ENCODE data around the gene KIF21B. TPM values are rescaled to one million over a fixed set of nuclear protein-coding genes. Genes with fewer than 3 reads are reported as not detected.

Gene KIF21B
- total RNA-seq, 1 donor from 2014 or later, result 10.2 TPM

- Histone ChIP-seq H3K27me3 (no peaks in the 10 kb centered on the region), H3K27ac (no peak overlapping the region), H3K36me3 (no peaks in the 10 kb centered on the region), H3K9me3 (no peaks in the 10 kb centered on the region), H3K4me1 (peaks cover 0 to 11% of the 10 kb centered on the region in 2 donors), H3K4me3 (no peak overlapping the region)
- no peak for DNase-seq (ENCODE audit: low spot score in 2 of 2)
- intact Hi-C loops (cut with DNase I), result no loop called here
- TF ChIP-seq, protein P1, sequence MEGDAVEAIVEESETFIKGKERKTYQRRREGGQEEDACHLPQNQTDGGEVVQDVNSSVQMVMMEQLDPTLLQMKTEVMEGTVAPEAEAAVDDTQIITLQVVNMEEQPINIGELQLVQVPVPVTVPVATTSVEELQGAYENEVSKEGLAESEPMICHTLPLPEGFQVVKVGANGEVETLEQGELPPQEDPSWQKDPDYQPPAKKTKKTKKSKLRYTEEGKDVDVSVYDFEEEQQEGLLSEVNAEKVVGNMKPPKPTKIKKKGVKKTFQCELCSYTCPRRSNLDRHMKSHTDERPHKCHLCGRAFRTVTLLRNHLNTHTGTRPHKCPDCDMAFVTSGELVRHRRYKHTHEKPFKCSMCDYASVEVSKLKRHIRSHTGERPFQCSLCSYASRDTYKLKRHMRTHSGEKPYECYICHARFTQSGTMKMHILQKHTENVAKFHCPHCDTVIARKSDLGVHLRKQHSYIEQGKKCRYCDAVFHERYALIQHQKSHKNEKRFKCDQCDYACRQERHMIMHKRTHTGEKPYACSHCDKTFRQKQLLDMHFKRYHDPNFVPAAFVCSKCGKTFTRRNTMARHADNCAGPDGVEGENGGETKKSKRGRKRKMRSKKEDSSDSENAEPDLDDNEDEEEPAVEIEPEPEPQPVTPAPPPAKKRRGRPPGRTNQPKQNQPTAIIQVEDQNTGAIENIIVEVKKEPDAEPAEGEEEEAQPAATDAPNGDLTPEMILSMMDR (IDR thresholded peaks at IDR 0.05), result no peak
These were observed 29.8 kb upstream of the KIF21B start for GRCh38 chr1:201053155-201053860.

GRCh38 chr1:201051399-201051798 is 27.9 kb upstream of the KIF21B start:
- Histone ChIP-seq H3K36me3 (no peaks in the 10 kb centered on the region), H3K4me3 (no peak overlapping the region), H3K9me3 (no peaks in the 10 kb centered on the region), H3K27me3 (no peaks in the 10 kb centered on the region), H3K27ac (no peak overlapping the region), H3K4me1 (peaks cover 0 to 10% of the 10 kb centered on the region in 2 donors)
- no peak for DNase-seq (ENCODE audit: low spot score in 2 of 2)
- intact Hi-C loops (cut with DNase I), result no loop called here
- TF ChIP-seq, protein P1 (IDR thresholded peaks at IDR 0.05), result no peak

DNA sequence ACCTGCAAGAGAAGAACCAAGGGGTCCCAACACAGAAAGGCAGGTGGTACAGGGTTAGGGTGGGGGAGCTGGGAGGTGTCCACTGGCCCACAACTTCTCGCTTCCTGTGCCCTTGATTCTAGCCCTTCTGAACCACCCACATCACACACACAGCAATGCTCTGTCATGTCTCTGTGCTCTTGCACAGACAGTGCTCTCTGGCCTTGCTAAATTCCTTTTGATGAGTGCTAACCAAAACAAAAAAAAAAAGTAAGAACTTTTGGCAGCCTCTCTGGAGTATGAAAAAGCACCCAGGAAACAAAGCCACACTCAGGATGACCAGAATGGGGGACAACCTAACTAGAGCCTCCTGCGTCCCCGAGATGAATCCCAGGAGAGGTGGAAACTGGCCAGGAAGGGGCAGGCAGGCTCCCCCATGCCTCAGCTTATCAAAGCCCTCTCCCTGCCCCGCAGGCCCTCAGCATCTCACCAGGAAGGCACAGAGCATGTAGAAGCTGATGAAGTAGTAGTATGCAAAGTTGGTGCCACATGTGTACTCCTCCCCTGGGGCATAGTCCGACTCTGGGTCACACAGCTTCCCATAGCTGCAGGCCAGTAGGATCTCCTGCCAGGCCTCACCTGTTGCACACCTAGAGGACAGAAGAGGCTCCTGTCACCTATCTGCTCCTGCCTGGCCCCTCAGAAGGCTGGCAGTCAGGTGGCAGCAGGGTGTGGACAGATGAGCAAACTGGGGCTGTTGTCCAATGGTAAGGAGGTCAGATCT is 27.2 kb upstream of the KIF21B start:
- TF ChIP-seq, protein P1 (IDR thresholded peaks at IDR 0.05), result no peak
- DNase-seq (ENCODE audit: low spot score in 2 of 2), result no peak
- intact Hi-C loops (cut with DNase I), result no loop called here
- H3K36me3 ChIP-seq, result no peaks in the 10 kb centered on the region
- H3K27me3 ChIP-seq, result no peaks in the 10 kb centered on the region
- no peak overlapping the region for H3K4me3 ChIP-seq
- H3K4me1 ChIP-seq, result peaks cover 0 to 4% of the 10 kb centered on the region in 2 donors
- no peak overlapping the region for H3K27ac ChIP-seq
- no peaks in the 10 kb centered on the region for H3K9me3 ChIP-seq

DNA sequence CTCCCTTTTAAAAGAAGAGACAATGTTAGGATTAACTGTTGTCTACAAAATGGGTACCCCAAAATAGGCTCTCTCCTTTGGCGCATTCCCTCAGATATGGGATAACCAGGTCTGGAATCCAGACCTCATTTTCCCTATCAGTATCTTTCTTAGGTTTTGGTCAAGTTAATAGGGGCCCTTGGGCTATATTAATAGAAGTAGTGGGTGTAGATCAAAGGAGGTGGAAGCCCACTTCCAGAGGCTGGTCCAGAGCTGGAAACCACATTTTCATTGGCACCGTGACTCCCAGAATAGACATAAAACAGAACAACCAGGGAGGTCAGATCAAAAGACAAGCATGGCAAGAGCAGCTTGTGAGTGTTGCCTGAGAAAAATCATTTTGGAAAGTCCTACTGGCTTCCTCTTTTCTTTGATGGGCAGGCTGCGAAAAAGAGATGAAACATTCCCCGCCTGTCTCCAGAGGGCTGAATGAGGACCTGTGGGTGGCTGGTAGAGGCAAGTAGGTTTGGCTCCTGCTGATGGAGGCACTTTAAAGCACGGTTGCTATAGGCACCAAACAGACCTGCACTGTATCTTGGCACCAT is 25.8 kb upstream of the KIF21B start:
- DNase-seq (ENCODE audit: low spot score in 2 of 2), result no peak
- TF ChIP-seq, protein P1 (IDR thresholded peaks at IDR 0.05), result no peak
- Histone ChIP-seq H3K27ac (no peak overlapping the region), H3K4me3 (no peak overlapping the region), H3K36me3 (no peaks in the 10 kb centered on the region), H3K9me3 (no peaks in the 10 kb centered on the region), H3K4me1 (no peaks in the 10 kb centered on the region), H3K27me3 (no peaks in the 10 kb centered on the region)
- intact Hi-C loops (cut with DNase I), result no loop called here

GRCh38 chr1:201048521-201048920 is 25.0 kb upstream of the KIF21B start:
- no peaks in the 10 kb centered on the region for H3K27me3 ChIP-seq
- H3K9me3 ChIP-seq, result no peaks in the 10 kb centered on the region
- no peak for DNase-seq (ENCODE audit: low spot score in 2 of 2)
- no peak overlapping the region for H3K27ac ChIP-seq
- TF ChIP-seq, protein P1 (IDR thresholded peaks at IDR 0.05), result no peak
- intact Hi-C loops (cut with DNase I), result no loop called here
- H3K4me3 ChIP-seq, result no peak overlapping the region
- no peaks in the 10 kb centered on the region for H3K36me3 ChIP-seq
- H3K4me1 ChIP-seq, result no peaks in the 10 kb centered on the region
